OCI-LY3 (cell line): ENCODE measurements around the gene HHATL.
"Not testable (repeated sequence)": the region's sequence is repeated elsewhere in the genome, so short reads cannot be mapped to it uniquely, and the experiment has no call there.

ENCODE experiments used
- H2AFZ ChIP-seq: fragments of 200-600, 300-600 bp; shearing (Covaris generic); 2 replicates; pipeline ENCODE4 v1.6.0; 2014; ENCODE audit warnings: antibody characterized with exemption, low read depth, low read length
- H3K27ac ChIP-seq: fragments of 200-600, 300-600 bp; sonication (generic); 2 replicates; pipeline ENCODE4 v1.5.1; 2014; ENCODE audit warnings: mild to moderate bottlenecking, low read length, moderate library complexity, mixed read lengths
- H3K27me3 ChIP-seq: fragments of 200-600, 300-600 bp; sonication (generic); 2 replicates; pipeline ENCODE4 v1.6.1; 2014; ENCODE audit warnings: low read depth, low read length, mixed read lengths
- H3K36me3 ChIP-seq: fragments of 200-600, 300-600 bp; sonication (generic); replicated peaks from 2 replicates; pipeline ENCODE3; 2014; ENCODE audit warnings: low read depth, low read length, mixed read lengths
- H3K4me1 ChIP-seq: fragments of 300-600, 200-600 bp; sonication (generic); 2 replicates; pipeline ENCODE4 v1.6.1; 2014; ENCODE audit warnings: low read length, mixed read lengths
- H3K4me2 ChIP-seq: fragments of 200-600, 300-600 bp; sonication (generic); 2 replicates; pipeline ENCODE4 v1.6.1; 2014; ENCODE audit warnings: low read length, mixed read lengths
- H3K4me3 ChIP-seq: fragments of 300-600, 200-600 bp; sonication (generic); 2 replicates; pipeline ENCODE4 v1.5.1; 2014; ENCODE audit warnings: antibody characterized with exemption, mild to moderate bottlenecking, low read length, moderate library complexity
- H3K79me2 ChIP-seq: fragments of 300-600, 200-600 bp; shearing (Covaris generic); 2 replicates; pipeline ENCODE4 v1.6.1; 2014; ENCODE audit warnings: mild to moderate bottlenecking, low read length, mixed read lengths
- H3K9ac ChIP-seq: fragments of 300-600, 200-600 bp; shearing (Covaris generic); 2 replicates; pipeline ENCODE4 v1.6.0; 2014; ENCODE audit warnings: mild to moderate bottlenecking, low read length, moderate library complexity
- H3K9me3 ChIP-seq: fragments of 200-600, 300-600 bp; shearing (Covaris generic); 2 replicates; pipeline ENCODE4 v1.6.1; 2014; ENCODE audit warnings: low read length, mixed read lengths; ENCODE audit not compliant: insufficient read depth
- H4K20me1 ChIP-seq: fragments of 200-600, 300-600 bp; sonication (generic); 2 replicates; pipeline ENCODE4 v1.6.1; 2016; ENCODE audit warnings: low read length, mixed read lengths; ENCODE audit not compliant: insufficient read depth
- EZH2phosphoT487 ChIP-seq: fragments of 200-600 bp; shearing (Covaris generic); IDR thresholded peaks from 2 replicates; pipeline ENCODE4 v1.6.1; 2018; ENCODE audit warnings: antibody characterized with exemption, mixed run types, low read depth
- TF ChIP-seq, protein P1 (sequence below): fragments of 200-600, 300-600 bp; sonication (generic); IDR thresholded peaks from 2 replicates; pipeline ENCODE4 v1.5.1; 2014; ENCODE audit warnings: antibody characterized with exemption, low read length, low read depth

The HHATL gene

GRCh38 chr3:42728056-42728455, 25.5 kb upstream of the HHATL start:
- H3K79me2 ChIP-seq: no peaks in the 10 kb centered on the region
- TF ChIP-seq, protein P1, sequence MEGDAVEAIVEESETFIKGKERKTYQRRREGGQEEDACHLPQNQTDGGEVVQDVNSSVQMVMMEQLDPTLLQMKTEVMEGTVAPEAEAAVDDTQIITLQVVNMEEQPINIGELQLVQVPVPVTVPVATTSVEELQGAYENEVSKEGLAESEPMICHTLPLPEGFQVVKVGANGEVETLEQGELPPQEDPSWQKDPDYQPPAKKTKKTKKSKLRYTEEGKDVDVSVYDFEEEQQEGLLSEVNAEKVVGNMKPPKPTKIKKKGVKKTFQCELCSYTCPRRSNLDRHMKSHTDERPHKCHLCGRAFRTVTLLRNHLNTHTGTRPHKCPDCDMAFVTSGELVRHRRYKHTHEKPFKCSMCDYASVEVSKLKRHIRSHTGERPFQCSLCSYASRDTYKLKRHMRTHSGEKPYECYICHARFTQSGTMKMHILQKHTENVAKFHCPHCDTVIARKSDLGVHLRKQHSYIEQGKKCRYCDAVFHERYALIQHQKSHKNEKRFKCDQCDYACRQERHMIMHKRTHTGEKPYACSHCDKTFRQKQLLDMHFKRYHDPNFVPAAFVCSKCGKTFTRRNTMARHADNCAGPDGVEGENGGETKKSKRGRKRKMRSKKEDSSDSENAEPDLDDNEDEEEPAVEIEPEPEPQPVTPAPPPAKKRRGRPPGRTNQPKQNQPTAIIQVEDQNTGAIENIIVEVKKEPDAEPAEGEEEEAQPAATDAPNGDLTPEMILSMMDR: no peak
- no peak for TF ChIP-seq EZH2phosphoT487
- no peak overlapping the region for H3K4me3 ChIP-seq
- peaks cover 13% of the 10 kb centered on the region for H3K4me1 ChIP-seq
- H4K20me1 ChIP-seq: no peaks in the 10 kb centered on the region
- no peak overlapping the region for H2AFZ ChIP-seq
- no peaks in the 10 kb centered on the region for H3K36me3 ChIP-seq
- no peak overlapping the region for H3K4me2 ChIP-seq
- H3K27ac ChIP-seq: no peak overlapping the region
- no peaks in the 10 kb centered on the region for H3K9me3 ChIP-seq
- peaks cover 8% of the 10 kb centered on the region; the same call in 1 of the 2 replicates for H3K27me3 ChIP-seq
- no peak overlapping the region for H3K9ac ChIP-seq

DNA sequence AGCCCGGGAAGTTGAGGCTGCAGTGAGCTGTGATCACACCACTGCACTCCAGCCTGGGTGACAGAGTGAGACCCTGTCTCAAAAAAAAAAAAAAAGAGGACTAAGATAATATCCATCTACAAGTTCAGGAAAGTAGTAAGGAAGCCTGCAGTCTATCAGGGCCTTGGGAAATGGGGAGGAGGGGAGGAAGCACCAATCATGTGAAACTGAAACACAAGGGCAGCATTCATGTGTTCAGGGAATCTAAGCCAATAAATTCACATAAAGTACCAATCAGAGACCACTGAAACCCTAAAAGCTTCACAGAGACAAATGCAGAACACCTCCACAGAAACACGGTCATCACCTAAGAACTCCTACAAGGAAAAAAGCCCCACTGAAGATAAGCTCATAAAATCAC, 22.9 kb upstream of the HHATL start:
- Histone ChIP-seq H3K36me3 (no peaks in the 10 kb centered on the region), H3K4me2 (no peak overlapping the region), H3K27me3 (peaks cover 16% of the 10 kb centered on the region), H3K4me3 (no peak overlapping the region), H3K27ac (no peak overlapping the region), H3K9me3 (no peaks in the 10 kb centered on the region), H3K4me1 (no peaks in the 10 kb centered on the region), H3K79me2 (no peaks in the 10 kb centered on the region), H2AFZ (no peak overlapping the region), H3K9ac (no peak overlapping the region), H4K20me1 (no peaks in the 10 kb centered on the region)
- TF ChIP-seq EZH2phosphoT487: no peak
- TF ChIP-seq, protein P1: no peak

- H3K9ac ChIP-seq: no peak overlapping the region
- H3K4me1 ChIP-seq: no peaks in the 10 kb centered on the region
- no peaks in the 10 kb centered on the region for H3K79me2 ChIP-seq
- TF ChIP-seq, protein P1: no peak
- TF ChIP-seq EZH2phosphoT487: no peak
- H3K9me3 ChIP-seq: no peaks in the 10 kb centered on the region
- H4K20me1 ChIP-seq: no peaks in the 10 kb centered on the region
- H2AFZ ChIP-seq: no peak overlapping the region
- no peak overlapping the region for H3K4me3 ChIP-seq
- H3K36me3 ChIP-seq: no peaks in the 10 kb centered on the region
- H3K27me3 ChIP-seq: peaks cover 16% of the 10 kb centered on the region
- H3K27ac ChIP-seq: no peak overlapping the region
- no peak overlapping the region for H3K4me2 ChIP-seq
Measured at GRCh38 chr3:42723219-42723618, 20.6 kb upstream of the HHATL start.

DNA sequence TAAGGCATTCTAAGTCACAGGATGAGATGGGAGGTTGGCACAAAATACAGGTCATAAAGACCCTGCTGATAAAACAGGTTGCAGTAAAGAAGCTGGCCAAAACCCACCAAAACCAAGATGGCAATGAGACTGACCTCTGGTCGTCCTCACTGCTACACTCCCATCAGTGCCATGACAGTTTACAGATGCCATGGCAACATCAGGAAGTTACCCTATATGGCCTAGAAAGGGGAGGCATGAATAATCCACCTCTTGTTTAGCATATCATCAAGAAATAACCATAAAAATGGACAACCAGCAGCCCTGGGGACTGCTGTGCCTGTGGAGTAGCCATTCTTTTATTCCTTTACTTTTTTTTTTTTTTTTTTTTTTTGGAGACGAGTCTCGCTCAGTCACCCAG, 19.8 kb upstream of the HHATL start:
- H4K20me1 ChIP-seq, H3K9ac ChIP-seq, H3K4me1 ChIP-seq, H3K9me3 ChIP-seq, H3K4me2 ChIP-seq, H2AFZ ChIP-seq, H3K79me2 ChIP-seq, H3K4me3 ChIP-seq, H3K36me3 ChIP-seq, H3K27ac ChIP-seq: not testable (repeated sequence)
- peaks cover 16% of the 10 kb centered on the region for H3K27me3 ChIP-seq

DNA sequence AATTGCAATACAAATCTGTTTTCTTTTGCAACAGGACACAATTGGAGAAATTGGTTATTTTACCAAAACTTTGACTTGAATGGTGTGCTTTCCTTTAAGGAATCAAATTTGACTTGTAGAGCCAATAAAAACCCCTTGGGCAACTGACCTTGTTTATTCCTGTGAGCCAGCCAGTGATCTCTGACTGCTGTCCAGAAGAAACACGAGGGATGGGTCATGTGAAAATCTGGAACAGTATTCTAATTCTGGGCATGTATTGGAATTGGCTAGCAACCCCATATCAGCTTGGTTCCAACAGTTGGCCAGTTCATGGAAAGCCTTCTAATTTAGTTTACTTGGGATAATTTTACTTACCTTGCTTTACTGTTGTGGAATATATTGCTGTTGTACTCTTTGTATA, 19.1 kb upstream of the HHATL start:
- no peaks in the 10 kb centered on the region for H3K4me1 ChIP-seq
- H3K27me3 ChIP-seq: peaks cover 16% of the 10 kb centered on the region

More for the DNA sequence above, 19.1 kb upstream of the HHATL start:
- Histone ChIP-seq H4K20me1 (no peaks in the 10 kb centered on the region), H3K9me3 (no peaks in the 10 kb centered on the region), H3K36me3 (no peaks in the 10 kb centered on the region), H3K79me2 (no peaks in the 10 kb centered on the region), H3K27ac (no peak overlapping the region), H3K9ac (no peak overlapping the region), H3K4me3 (no peak overlapping the region), H2AFZ (no peak overlapping the region), H3K4me2 (no peak overlapping the region)
- no peak for TF ChIP-seq EZH2phosphoT487
- TF ChIP-seq, protein P1: no peak
